HUES48 (cell line): ENCODE results near the gene SLC8A1.

Experiments used
- H3K27ac ChIP-seq: one replicate; pipeline ENCODE4 v1.7.0; 2013; ENCODE audit warnings: low read depth, low read length, inconsistent platforms
- H3K27me3 ChIP-seq: 2 replicates; pipeline ENCODE4 v1.6.1; 2013; ENCODE audit warnings: mild to moderate bottlenecking, low read length; ENCODE audit not compliant: control insufficient read depth, insufficient read depth
- H3K36me3 ChIP-seq: 2 replicates; pipeline ENCODE4 v1.6.1; 2013; ENCODE audit warnings: low read length; ENCODE audit not compliant: control insufficient read depth, insufficient read depth
- H3K4me1 ChIP-seq: 2 replicates; pipeline ENCODE4 v1.6.1; 2013; ENCODE audit warnings: mild to moderate bottlenecking, low read length; ENCODE audit not compliant: control insufficient read depth, insufficient read depth
- H3K4me3 ChIP-seq: 2 replicates; pipeline ENCODE4 v1.5.1; 2013; ENCODE audit warnings: mild to moderate bottlenecking, low read depth, low read length
- H3K9ac ChIP-seq: 2 replicates; pipeline ENCODE4 v1.6.1; 2013; ENCODE audit warnings: mild to moderate bottlenecking, low read depth, low read length, moderate library complexity
- H3K9me3 ChIP-seq: 2 replicates; pipeline ENCODE4 v1.6.1; 2013; ENCODE audit warnings: low read length; ENCODE audit not compliant: control insufficient read depth, insufficient read depth

The SLC8A1 gene

DNA sequence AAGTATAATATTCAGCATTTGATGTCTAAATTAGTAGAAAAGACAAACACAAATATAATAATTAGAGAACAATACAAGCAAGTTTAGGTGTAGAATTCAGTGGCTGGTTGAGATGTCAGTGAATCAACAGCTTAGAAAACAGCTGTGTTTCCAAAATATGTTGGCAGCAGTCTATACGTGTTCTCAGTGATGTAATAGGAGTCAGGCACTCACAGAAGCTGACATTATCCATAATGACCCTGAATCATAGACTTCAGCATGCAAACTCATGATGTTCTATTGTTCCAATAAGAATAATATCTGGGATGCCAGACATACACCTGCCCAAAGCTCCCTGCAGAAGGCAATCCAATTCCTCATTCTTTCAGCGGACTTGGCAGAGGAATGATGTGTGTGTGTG lies 164.7 kb downstream of the SLC8A1 start:
- Histone ChIP-seq H3K4me1 (no peaks in the 10 kb centered on the region), H3K9me3 (no peaks in the 10 kb centered on the region), H3K36me3 (no peaks in the 10 kb centered on the region), H3K9ac (no peak overlapping the region), H3K4me3 (no peak overlapping the region), H3K27ac (no peak overlapping the region), H3K27me3 (no peaks in the 10 kb centered on the region)

GRCh38 chr2:40286721-40287120 lies 165.2 kb downstream of the SLC8A1 start:
- H3K27me3 ChIP-seq, result no peaks in the 10 kb centered on the region
- no peaks in the 10 kb centered on the region for H3K9me3 ChIP-seq
- H3K27ac ChIP-seq, result no peak overlapping the region
- no peaks in the 10 kb centered on the region for H3K4me1 ChIP-seq
- no peak overlapping the region for H3K9ac ChIP-seq
- H3K36me3 ChIP-seq, result no peaks in the 10 kb centered on the region
- H3K4me3 ChIP-seq, result no peak overlapping the region

GRCh38 chr2:40285391-40285790 lies 166.5 kb downstream of the SLC8A1 start:
- H3K9ac ChIP-seq, result no peak overlapping the region
- no peaks in the 10 kb centered on the region for H3K9me3 ChIP-seq
- H3K4me3 ChIP-seq, result no peak overlapping the region
- peaks cover 5% of the 10 kb centered on the region; the same call in 1 of the 2 replicates for H3K4me1 ChIP-seq
- no peaks in the 10 kb centered on the region for H3K27me3 ChIP-seq
- no peak overlapping the region for H3K27ac ChIP-seq
- no peaks in the 10 kb centered on the region for H3K36me3 ChIP-seq

GRCh38 chr2:40284797-40285196 lies 167.1 kb downstream of the SLC8A1 start:
- peaks cover 5% of the 10 kb centered on the region; the same call in 1 of the 2 replicates for H3K4me1 ChIP-seq
- H3K27me3 ChIP-seq, result no peaks in the 10 kb centered on the region
- H3K9me3 ChIP-seq, result no peaks in the 10 kb centered on the region
- H3K36me3 ChIP-seq, result no peaks in the 10 kb centered on the region
- H3K9ac ChIP-seq, result no peak overlapping the region
- no peak overlapping the region for H3K27ac ChIP-seq
- no peak overlapping the region for H3K4me3 ChIP-seq

DNA sequence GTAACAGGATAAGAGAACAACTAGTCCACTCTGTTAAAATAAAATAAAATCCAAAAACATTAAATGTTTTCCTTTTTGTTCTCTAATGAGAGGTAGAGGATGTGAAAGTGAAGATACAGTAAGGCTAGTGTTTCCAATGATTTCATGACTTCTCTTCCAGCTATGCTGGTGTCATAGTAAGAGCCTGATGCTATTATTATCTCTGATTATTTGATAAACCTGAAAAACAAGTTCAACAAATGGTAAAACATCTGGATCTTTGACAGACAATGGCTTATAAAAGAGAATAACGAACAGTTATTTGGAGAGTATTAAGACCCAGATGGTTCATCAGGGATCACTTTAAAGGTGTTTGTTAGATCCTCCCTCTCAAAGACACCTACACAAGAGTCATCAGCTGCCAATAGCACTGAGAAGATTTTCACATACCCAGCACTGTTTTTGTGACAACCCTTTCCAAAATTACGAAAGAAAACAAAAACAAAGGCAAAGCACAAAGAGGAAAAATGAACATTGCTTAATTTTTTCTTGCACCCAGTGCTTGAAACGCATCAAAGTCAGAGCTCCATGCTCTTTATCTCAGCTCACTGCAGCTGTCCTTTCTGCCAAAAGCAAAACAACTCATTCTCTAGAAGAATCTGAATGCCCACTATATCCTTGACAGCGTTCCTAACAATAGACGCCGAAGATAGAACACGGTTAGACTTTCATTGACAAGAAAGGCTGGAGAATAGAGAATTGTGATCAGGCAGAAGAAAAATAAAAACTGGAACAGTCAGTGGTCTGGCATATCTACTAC lies 168.6 kb downstream of the SLC8A1 start:
- Histone ChIP-seq H3K9me3 (no peaks in the 10 kb centered on the region), H3K4me1 (peaks cover 5% of the 10 kb centered on the region; the same call in 1 of the 2 replicates), H3K27me3 (no peaks in the 10 kb centered on the region), H3K4me3 (no peak overlapping the region), H3K27ac (no peak overlapping the region), H3K9ac (no peak overlapping the region), H3K36me3 (no peaks in the 10 kb centered on the region)

DNA sequence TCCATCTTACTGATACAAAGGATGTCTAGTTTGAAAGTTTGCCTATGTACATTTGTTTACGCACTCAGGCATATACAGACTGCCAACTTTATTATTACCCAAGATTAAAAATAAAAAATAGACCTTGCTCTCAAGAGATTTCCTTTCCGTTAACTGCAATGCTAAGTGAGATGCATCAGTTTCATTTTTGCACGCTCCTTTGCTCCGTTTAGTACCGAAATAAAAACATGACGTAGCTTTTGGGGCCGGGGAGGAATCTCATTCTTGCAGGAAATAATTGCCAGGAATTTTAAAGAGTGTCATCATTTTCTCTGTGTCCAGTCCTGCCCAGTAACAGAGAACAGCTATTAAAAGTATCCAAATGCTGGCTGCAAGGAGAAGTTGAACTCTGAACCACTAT lies 169.5 kb downstream of the SLC8A1 start:
- H3K27ac ChIP-seq, result no peak overlapping the region
- no peak overlapping the region for H3K9ac ChIP-seq

DNA sequence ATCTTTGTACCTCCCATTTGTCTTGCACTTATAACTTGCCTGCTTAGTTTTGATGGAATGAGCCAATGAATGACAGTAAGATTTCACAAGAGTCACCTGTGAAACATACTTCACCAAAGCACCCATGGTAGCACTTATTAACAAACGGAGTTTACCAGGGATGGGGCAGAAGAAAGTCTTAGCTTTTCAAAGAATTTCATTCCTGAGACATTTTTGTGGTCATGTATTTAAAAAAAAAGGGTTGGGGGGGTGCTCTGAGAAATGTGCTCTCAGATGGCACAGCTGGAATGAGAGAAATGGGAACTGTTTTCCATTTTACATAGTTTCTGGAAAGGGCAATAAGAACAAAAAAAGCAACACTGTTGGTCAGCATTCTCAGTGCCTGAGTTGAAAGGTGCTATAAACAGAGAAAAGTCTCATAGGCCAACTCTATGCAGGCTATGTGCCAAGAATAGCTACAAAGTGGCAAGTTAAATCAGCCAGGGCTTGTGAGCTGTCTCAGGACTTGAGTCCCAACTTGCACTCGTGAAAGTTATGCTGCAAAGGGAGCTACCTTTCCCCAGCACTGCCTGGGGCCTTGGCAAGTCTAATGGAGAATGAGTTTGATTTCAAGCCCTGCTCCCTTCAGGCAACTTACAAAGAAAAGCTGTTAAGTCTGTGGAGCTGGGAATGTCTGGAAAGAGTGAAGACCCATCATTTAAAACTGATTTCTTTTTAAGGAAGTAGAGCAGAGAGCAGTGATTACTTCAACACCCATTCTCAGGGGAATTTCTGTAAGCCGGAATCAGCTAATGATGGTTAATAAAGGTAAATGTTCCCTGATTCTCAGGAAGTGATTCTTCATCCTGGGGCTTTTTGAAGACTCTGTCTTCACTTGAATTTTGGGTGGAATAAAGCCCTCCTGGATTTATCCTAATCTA lies 170.6 kb downstream of the SLC8A1 start:
- H3K27ac ChIP-seq, result no peak overlapping the region
- no peaks in the 10 kb centered on the region for H3K9me3 ChIP-seq
- H3K36me3 ChIP-seq, result no peaks in the 10 kb centered on the region
- H3K4me3 ChIP-seq, result no peak overlapping the region
- H3K4me1 ChIP-seq, result peaks cover 5% of the 10 kb centered on the region; the same call in 1 of the 2 replicates
- H3K27me3 ChIP-seq, result no peaks in the 10 kb centered on the region
- H3K9ac ChIP-seq, result no peak overlapping the region

More for the DNA sequence above, 169.5 kb downstream of the SLC8A1 start:
- Histone ChIP-seq H3K4me3 (no peak overlapping the region), H3K36me3 (no peaks in the 10 kb centered on the region), H3K27me3 (no peaks in the 10 kb centered on the region), H3K9me3 (no peaks in the 10 kb centered on the region), H3K4me1 (peaks cover 5% of the 10 kb centered on the region; the same call in 1 of the 2 replicates)

DNA sequence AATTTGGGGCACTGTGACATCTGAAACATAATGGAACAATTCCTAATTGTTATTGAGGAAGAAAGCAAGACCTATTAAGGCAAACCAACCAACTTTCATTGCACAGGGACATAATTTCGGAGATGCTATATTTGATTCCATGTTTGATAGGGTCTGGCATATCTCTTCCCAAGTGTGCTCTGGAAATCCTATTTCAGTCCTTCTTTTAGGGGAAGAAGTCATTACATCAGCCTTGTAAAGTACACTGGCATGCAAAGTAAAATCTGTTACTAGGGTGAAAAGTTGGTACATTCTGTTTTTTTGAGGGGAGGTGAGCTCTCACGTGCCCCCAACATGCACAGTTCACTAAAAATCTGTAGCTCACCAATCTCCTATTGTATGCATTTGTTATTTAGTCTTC lies 172.4 kb downstream of the SLC8A1 start:
- H3K4me1 ChIP-seq, result peaks cover 5% of the 10 kb centered on the region; the same call in 1 of the 2 replicates
- H3K9ac ChIP-seq, result no peak overlapping the region
- H3K9me3 ChIP-seq, result no peaks in the 10 kb centered on the region
- no peaks in the 10 kb centered on the region for H3K36me3 ChIP-seq
- no peak overlapping the region for H3K27ac ChIP-seq
- H3K4me3 ChIP-seq, result no peak overlapping the region
- no peaks in the 10 kb centered on the region for H3K27me3 ChIP-seq

- Histone ChIP-seq H3K4me3 (no peak overlapping the region), H3K27me3 (no peaks in the 10 kb centered on the region), H3K9me3 (no peaks in the 10 kb centered on the region), H3K9ac (no peak overlapping the region), H3K36me3 (no peaks in the 10 kb centered on the region), H3K4me1 (peaks cover 5% of the 10 kb centered on the region; the same call in 1 of the 2 replicates), H3K27ac (no peak overlapping the region)
Measured at GRCh38 chr2:40279001-40279400, 172.9 kb downstream of the SLC8A1 start.

DNA sequence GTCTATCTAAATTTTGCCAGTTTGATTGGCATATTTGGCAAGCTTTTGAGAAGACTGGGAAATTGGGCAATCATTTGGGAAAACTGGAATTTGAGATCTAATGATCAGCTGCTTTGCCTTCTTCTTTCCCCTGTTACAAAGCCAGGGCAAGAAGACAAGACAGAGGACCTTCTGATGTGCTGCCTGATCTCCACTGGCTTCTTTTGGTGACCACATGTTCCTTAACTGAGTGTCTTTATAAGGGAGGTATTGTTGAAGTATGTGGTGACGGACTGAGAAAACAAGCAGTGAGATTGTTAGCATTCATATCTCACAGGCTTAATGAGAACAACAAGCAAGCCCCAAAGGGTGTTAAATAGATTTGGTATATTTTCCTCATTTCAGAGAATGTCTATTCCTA lies 175.8 kb downstream of the SLC8A1 start:
- Histone ChIP-seq H3K4me1 (no peaks in the 10 kb centered on the region), H3K4me3 (no peak overlapping the region), H3K27me3 (no peaks in the 10 kb centered on the region), H3K27ac (no peak overlapping the region), H3K9ac (no peak overlapping the region), H3K36me3 (no peaks in the 10 kb centered on the region), H3K9me3 (no peaks in the 10 kb centered on the region)

DNA sequence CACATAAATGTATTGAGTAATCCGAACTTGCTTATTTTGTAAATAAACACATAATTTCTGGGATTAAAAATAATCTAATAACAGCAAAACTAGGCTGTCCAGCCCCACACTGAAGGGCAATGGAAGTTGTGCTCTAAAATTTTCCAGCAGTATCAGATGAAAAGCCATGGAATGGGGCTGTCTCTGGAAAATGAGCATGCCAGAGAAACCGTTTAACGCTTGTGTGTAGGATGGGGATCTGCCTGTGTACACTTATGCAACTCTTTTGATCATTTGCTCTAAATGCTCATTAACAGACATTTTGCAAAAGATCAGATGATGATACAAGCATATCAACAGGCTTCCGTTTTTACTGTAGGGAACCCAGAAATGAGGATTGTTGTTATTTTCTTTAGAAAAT lies 177.6 kb downstream of the SLC8A1 start:
- H3K9me3 ChIP-seq, result no peaks in the 10 kb centered on the region
- H3K9ac ChIP-seq, result no peak overlapping the region
- H3K27me3 ChIP-seq, result no peaks in the 10 kb centered on the region
- H3K4me3 ChIP-seq, result no peak overlapping the region
- no peaks in the 10 kb centered on the region for H3K36me3 ChIP-seq
- no peak overlapping the region for H3K27ac ChIP-seq
- no peaks in the 10 kb centered on the region for H3K4me1 ChIP-seq
